ENCODE results near the gene MTRR.

DNA sequence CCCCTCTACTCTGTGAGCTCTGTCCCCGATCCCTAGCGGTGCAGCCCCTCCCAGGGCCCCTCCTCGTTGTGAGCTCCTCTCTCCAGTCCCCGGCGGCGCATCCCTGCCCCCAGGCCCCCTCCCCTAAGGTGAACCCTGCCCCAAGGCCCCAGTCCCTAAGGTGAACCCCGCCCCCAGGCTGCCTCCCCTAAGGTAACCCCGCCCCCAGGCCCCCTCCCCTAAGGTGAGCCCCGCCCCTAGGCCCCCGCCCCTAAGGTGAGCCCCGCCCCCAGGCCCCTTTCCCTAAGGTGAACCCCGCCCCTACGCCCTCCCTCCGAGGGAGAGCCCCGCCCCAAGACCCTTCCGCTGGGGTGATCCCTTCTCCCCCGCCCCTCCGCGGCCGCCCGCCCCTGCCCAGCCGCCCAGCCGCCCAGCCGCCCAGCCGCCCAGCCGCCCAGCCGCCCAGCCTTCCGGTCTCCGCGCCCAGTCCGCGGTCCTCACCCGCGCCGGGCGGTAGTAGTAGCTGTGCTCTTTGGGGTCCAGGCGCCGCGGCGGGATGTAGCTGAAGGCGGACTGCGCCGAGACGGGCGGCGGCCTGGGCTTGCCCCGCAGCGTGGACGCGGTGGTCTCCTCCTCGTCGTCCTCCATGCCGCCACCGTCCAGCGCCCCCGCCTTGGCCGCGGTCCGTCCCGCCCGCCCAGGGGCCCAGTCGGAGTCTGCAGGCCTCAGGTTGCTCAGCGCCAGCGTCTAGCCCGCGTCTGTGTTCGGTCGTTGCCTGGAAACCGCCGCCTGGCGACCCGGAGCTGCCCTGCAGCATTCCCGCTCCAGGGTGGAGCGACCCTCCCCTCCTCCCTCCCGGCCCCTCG lies 18.3 kb upstream of the MTRR start, which contains the start of gene CFAP90:
- TF ChIP-seq, protein P1, sequence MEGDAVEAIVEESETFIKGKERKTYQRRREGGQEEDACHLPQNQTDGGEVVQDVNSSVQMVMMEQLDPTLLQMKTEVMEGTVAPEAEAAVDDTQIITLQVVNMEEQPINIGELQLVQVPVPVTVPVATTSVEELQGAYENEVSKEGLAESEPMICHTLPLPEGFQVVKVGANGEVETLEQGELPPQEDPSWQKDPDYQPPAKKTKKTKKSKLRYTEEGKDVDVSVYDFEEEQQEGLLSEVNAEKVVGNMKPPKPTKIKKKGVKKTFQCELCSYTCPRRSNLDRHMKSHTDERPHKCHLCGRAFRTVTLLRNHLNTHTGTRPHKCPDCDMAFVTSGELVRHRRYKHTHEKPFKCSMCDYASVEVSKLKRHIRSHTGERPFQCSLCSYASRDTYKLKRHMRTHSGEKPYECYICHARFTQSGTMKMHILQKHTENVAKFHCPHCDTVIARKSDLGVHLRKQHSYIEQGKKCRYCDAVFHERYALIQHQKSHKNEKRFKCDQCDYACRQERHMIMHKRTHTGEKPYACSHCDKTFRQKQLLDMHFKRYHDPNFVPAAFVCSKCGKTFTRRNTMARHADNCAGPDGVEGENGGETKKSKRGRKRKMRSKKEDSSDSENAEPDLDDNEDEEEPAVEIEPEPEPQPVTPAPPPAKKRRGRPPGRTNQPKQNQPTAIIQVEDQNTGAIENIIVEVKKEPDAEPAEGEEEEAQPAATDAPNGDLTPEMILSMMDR (IDR thresholded peaks at IDR 0.05) = no peak
- no peak for TF ChIP-seq POLR2A (IDR thresholded peaks at IDR 0.05)
